Left lung (tissue), 10 donors: ENCODE measurements around the gene SPPL2B. TPM values are rescaled to one million over a fixed set of nuclear protein-coding genes. Genes with fewer than 3 reads are reported as not detected.

Source experiments
- ATAC-seq: fragments of 200-7000 bp; cut with Tn5 transposase; one replicate; pipeline ENCODE4 v1.9.1; 2020; ENCODE audit warnings: moderate library complexity
- DNase-seq, 4 donors: peaks; one replicate each; pipeline ENCODE4 v3.0.0-alpha.2; 2013 to 2020
- H3K27ac ChIP-seq, 2 donors: fragments of 200-600 bp; sonication (generic) in 1 of 2; one replicate each; pipeline versions ENCODE4 v1.5.0 to v1.8.0; 2020 to 2021
- H3K27me3 ChIP-seq, 2 donors: fragments of 200-600 bp; sonication (generic) in 1 of 2; one replicate each; pipeline versions ENCODE4 v1.5.0 to v1.8.0; 2020 to 2021
- H3K36me3 ChIP-seq, 2 donors: fragments of 200-600 bp; sonication (generic) in 1 of 2; one replicate each; pipeline versions ENCODE4 v1.5.0 to v1.8.0; 2020 to 2021
- H3K4me1 ChIP-seq, 2 donors: fragments of 200-600 bp; one replicate each; pipeline ENCODE4 v1.8.0; 2021
- H3K4me3 ChIP-seq, 2 donors: fragments of 200-600 bp; sonication (generic) in 1 of 2; one replicate each; pipeline versions ENCODE4 v1.5.0 to v1.8.0; 2020 to 2021; ENCODE audit warnings: mild to moderate bottlenecking in 1 of 2
- H3K9me3 ChIP-seq, 2 donors: fragments of 200-600 bp; sonication (generic) in 1 of 2; one replicate each; pipeline versions ENCODE4 v1.5.0 to v1.8.0; 2020 to 2021
- CTCF ChIP-seq, 2 donors: fragments of 200-600 bp; sonication (generic) in 1 of 2; IDR thresholded peaks; one replicate each; pipeline versions ENCODE4 v1.5.0 to v1.8.0; 2021; ENCODE audit warnings: antibody characterized with exemption in 2 of 2
- intact Hi-C, 2 donors: fragments of 100-400 bp; cut with DNase I; formaldehyde crosslinking; loops; one replicate each; pipeline versions ENCODE4 v1.11.2 to v1.14.2; 2022
- polyA plus RNA-seq, 6 donors: library from polyadenylated mRNA; unstranded; fragments of 120-200 nt; gene quantifications; one replicate each; pipeline ENCODE4 v1.2.1, GENCODE V29; 2013; ENCODE audit not compliant: insufficient read length in 6 of 6
- total RNA-seq, 2 donors: library from RNA; stranded (reverse); fragmentation: NEBNext Ultra II Directional; extraction: Animal tissue kit (Norgen Biotek cat#: 25700); gene quantifications; one replicate each; pipeline ENCODE4 v1.2.1, GENCODE V29; 2021
- donor health status: DM: no; HTN: yes; CAD: no.
- donor health status: DM: no; HTN: no; CAD: no.

Gene SPPL2B
- total and polyA plus RNA-seq, 8 donors = 47.5 to 106 (median 69.7) TPM

- Histone ChIP-seq H3K27ac (no peak overlapping the region), H3K4me3 (no peak overlapping the region), H3K4me1 (no peaks in the 10 kb centered on the region), H3K36me3 (peaks cover 0 to 27% of the 10 kb centered on the region in 2 donors), H3K27me3 (peaks cover 16 to 21% of the 10 kb centered on the region in 2 donors), H3K9me3 (no peaks in the 10 kb centered on the region)
- intact Hi-C loops = no loop called here
- ATAC-seq = no peak
- no peak for DNase-seq
- no peak for TF ChIP-seq CTCF (IDR thresholded peaks at IDR 0.05)
Observed at GRCh38 chr19:2356036-2356646, 27.7 kb downstream of the SPPL2B start.

GRCh38 chr19:2357279-2358206 lies 29.1 kb downstream of the SPPL2B start:
- no peak for TF ChIP-seq CTCF (IDR thresholded peaks at IDR 0.05)
- ATAC-seq (no peak), DNase-seq (no peak)
- peaks cover 0 to 20% of the 10 kb centered on the region in 2 donors for H3K36me3 ChIP-seq
- no peaks in the 10 kb centered on the region for H3K4me1 ChIP-seq
- intact Hi-C loops = no loop called here
- peaks cover 16 to 35% of the 10 kb centered on the region in 2 donors for H3K27me3 ChIP-seq
- H3K27ac ChIP-seq = no peak overlapping the region
- H3K4me3 ChIP-seq = no peak overlapping the region
- H3K9me3 ChIP-seq = no peaks in the 10 kb centered on the region

GRCh38 chr19:2358548-2359173 lies 30.2 kb downstream of the SPPL2B start:
- no peak overlapping the region for H3K4me3 ChIP-seq
- ATAC-seq = no peak
- no peak for TF ChIP-seq CTCF (IDR thresholded peaks at IDR 0.05)
- no peak overlapping the region for H3K27ac ChIP-seq
- intact Hi-C loops = no loop called here
- H3K4me1 ChIP-seq = no peaks in the 10 kb centered on the region
- H3K9me3 ChIP-seq = no peaks in the 10 kb centered on the region
- H3K27me3 ChIP-seq = peaks cover 16 to 45% of the 10 kb centered on the region in 2 donors
- peaks cover 0 to 8% of the 10 kb centered on the region in 2 donors for H3K36me3 ChIP-seq
- DNase-seq = no peak

- intact Hi-C loops = no loop called here
Observed at GRCh38 chr19:2359992-2360685, 31.7 kb downstream of the SPPL2B start, which contains the start of gene TMPRSS9. Gene TMPRSS9, plus strand, starts transcription at chr19:2360265. Its CDS starts 29,521 bp downstream, at chr19:2389786.

More at GRCh38 chr19:2359992-2360685, 31.7 kb downstream of the SPPL2B start, which contains the start of gene TMPRSS9:
- no peak for ATAC-seq
- no peaks in the 10 kb centered on the region for H3K4me1 ChIP-seq
- no peak for DNase-seq
- no peaks in the 10 kb centered on the region for H3K36me3 ChIP-seq
- H3K9me3 ChIP-seq = no peaks in the 10 kb centered on the region
- no peak for TF ChIP-seq CTCF (IDR thresholded peaks at IDR 0.05)
- no peak within 1 kb of the TSS for H3K4me3 ChIP-seq
- peaks cover 16 to 57% of the 10 kb centered on the region in 2 donors for H3K27me3 ChIP-seq
- H3K27ac ChIP-seq = no peak within 1 kb of the TSS
